Measurements from ENCODE around the gene CLN6.

Gene CLN6

GRCh38 chr15:68208636-68209240 lies 20.8 kb downstream of the CLN6 start:
- no peak for TF ChIP-seq CTCF (IDR thresholded peaks at IDR 0.05; ENCODE audit: borderline replicate concordance, insufficient read depth, low read depth, low read length)
- no peak overlapping the region for H3K4me3 ChIP-seq (ENCODE audit: low read depth, low read length)

DNA sequence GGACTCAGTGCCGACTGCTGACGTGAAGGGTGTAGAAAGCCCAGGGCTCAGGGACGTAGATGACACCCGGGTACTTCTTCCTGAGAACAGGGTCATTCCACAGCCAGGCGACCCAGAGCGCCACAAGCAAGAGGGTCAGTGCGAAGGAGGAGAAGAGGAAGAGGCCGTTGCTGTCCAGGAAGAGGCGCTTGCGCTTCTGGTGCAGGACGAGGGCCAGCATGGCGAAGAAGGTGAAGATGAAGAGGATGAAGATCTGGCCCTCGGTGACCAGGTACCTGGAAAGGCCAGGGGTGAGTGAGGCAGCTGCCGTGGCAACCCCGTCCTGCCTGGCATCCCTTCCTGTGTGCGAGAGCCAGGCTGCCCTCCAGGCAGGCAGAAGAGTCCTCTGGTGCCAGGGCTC lies 21.4 kb downstream of the CLN6 start:
- no peak for TF ChIP-seq CTCF (IDR thresholded peaks at IDR 0.05; ENCODE audit: borderline replicate concordance, insufficient read depth, low read depth, low read length)
- no peak overlapping the region for H3K4me3 ChIP-seq (ENCODE audit: low read depth, low read length)

GRCh38 chr15:68207176-68207935 lies 22.2 kb downstream of the CLN6 start:
- no peak overlapping the region for H3K4me3 ChIP-seq (ENCODE audit: low read depth, low read length)
- no peak for TF ChIP-seq CTCF (IDR thresholded peaks at IDR 0.05; ENCODE audit: borderline replicate concordance, insufficient read depth, low read depth, low read length)

GRCh38 chr15:68206711-68207151 lies 22.8 kb downstream of the CLN6 start:
- no peak overlapping the region for H3K4me3 ChIP-seq (ENCODE audit: low read depth, low read length)
- no peak for TF ChIP-seq CTCF (IDR thresholded peaks at IDR 0.05; ENCODE audit: borderline replicate concordance, insufficient read depth, low read depth, low read length)

DNA sequence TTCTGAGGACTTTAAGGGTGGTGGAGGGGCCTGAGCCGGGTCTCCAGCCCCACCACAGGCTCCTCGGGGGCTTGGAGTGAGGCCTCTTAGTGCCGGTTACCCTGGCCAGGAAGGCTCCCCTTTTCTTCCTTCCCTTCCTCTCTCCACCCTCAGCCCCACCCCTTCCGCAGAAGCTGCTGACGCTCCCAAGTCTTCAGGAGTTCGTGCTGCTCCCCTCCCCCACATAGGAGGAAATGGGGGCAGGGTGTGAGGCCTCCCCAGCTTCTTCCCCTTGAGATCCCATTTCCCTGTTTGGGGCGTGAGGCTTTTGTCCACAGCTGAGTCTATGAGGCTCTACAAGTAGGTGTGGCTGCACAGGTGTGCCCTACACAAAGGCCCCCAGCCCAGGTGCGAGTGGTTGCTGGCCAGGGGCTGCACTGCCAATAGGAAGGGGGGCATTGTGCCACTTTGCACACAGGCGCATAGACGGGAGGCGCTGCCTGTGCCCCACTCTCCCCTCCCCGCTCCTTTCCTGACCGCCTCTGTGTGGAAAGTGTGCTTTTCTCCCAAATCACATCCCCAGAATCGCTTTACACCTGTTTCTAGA lies 23.5 kb downstream of the CLN6 start:
- no peak overlapping the region for H3K4me3 ChIP-seq (ENCODE audit: low read depth, low read length)
- no peak for TF ChIP-seq CTCF (IDR thresholded peaks at IDR 0.05; ENCODE audit: borderline replicate concordance, insufficient read depth, low read depth, low read length)

DNA sequence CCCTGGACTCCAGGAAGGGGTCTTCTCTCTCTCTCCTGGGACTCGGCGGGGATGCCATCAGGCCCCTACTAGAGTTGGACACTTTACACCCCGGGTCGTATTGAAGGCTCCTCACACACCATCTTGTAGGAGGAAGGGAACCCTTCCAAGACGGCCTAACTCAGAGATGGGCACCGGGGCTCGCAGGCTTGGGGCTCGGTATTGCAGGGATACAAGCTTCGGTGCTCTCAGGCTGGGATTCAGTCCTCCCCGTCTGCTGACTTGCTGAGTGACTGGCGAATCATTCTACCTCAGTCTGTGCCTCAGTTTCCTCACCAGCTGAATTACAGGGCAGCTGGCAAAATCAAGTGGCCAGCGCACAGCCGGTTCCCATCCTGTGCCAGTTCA lies 24.0 kb downstream of the CLN6 start:
- TF ChIP-seq CTCF (IDR thresholded peaks at IDR 0.05; ENCODE audit: borderline replicate concordance, insufficient read depth, low read depth, low read length) = no peak
- H3K4me3 ChIP-seq (ENCODE audit: low read depth, low read length) = no peak overlapping the region
